Stomach (tissue), 4 donors: Measurements from ENCODE around the gene SAP130.

ENCODE experiments used
- CTCF ChIP-seq, 7 experiments: fragments of 450-650 bp in 4 of 7; fragments of 200-600 bp in 3 of 7; sonication (generic) in 3 of 7; IDR thresholded peaks; one replicate each; pipeline ENCODE4 v1.5.1; 2016 to 2019; ENCODE audit warnings: antibody characterized with exemption in 7 of 7, control low read depth in 2 of 7, mild to moderate bottlenecking in 1 of 7
- POLR2A ChIP-seq, 4 donors: fragments of 450-650 bp; IDR thresholded peaks; one replicate each; pipeline ENCODE4 v1.6.1; 2016; ENCODE audit warnings: antibody characterized with exemption in 4 of 4, control low read depth in 2 of 4, mild to moderate bottlenecking in 1 of 4, moderate library complexity in 1 of 4
- POLR2AphosphoS5 ChIP-seq, 3 donors: sonication (generic); formaldehyde crosslinking; IDR thresholded peaks; one replicate each; pipeline ENCODE4 v1.6.1; 2016; ENCODE audit warnings: antibody characterized with exemption in 3 of 3

- no peak for TF ChIP-seq POLR2A (IDR thresholded peaks at IDR 0.05)
- no peak for TF ChIP-seq CTCF (IDR thresholded peaks at IDR 0.05)
- no peak for TF ChIP-seq POLR2AphosphoS5 (IDR thresholded peaks at IDR 0.05)
Measured at GRCh38 chr2:128024816-128025215, 3.0 kb downstream of the SAP130 start.
